ENCODE measurements around the gene DNAH10.

The DNAH10 gene

DNA sequence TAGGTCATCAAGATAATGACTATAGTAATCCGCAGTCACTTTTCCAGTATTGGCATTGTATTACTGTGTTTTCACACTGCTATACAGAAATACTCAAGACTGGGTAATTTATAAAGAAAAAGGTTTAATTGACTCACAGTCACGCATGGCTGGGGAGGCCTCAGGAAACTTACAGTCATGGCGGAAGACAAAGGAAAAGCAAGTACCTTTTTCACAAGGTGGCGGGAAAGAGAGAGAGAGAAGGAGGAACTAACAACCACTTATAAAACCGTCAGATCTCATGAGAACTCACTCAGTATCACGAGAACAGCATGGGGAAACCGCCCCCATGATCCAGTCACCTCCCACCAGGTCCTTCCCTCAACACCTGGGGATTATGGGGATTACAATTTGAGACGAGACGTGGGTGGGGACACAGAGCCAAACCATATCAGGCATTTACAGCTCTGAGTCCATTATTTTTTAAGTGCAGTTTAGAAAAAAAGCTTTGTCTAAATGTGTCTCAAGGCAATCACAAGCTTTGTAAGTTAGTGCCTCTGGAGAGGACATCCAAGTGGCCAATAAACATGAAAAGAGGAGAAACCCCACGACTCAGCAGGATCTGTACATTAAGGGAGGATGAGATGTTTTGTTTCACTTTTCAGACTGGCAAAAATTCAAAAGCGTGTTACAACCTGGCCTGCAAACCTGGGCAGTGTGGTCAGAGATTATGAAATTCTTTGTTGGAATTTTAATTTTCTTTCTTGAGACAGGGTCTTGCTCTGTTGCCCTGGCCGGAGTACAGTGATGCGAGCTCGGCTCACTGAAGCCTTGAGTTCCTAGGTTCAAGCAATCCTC is 82.0 kb downstream of the DNAH10 start:
- DNase-seq, result no peak

DNA sequence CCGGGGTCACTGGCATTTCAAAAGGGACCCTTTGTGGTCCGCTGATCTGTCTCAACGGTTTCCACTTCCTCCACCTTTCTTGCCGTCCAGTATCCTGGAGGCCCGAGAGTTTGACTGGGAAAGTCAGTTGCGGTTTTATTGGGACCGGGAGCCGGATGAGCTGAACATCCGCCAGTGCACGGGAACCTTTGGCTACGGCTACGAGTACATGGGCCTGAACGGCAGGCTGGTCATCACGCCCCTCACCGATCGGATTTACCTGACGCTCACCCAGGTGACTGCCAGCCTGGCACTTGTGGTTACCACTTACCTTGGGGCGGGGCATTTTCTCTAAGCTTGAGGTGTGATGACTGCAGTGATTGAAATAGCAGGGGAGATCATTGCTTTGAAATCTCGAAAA is 83.8 kb downstream of the DNAH10 start:
- DNase-seq, result no peak

DNA sequence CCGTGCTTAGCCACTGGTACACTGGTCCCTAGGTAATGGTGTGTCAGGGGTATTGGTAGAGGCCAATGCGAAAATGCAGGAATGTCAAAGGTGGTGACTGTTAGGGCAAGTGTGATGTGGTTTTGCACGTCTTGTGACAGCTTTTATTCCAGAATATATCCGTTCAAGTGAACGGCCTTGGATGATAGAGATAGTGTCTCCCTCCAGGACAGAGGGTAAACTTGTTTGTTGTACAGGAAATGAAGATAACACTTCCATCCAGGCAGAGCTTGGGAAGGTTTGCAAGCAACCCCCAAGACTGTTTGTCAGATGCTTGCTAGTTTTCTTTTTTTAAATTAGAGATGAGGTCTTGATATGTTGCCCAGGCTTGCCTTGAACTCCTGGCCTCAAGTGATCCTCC is 84.2 kb downstream of the DNAH10 start:
- no peak for DNase-seq

DNA sequence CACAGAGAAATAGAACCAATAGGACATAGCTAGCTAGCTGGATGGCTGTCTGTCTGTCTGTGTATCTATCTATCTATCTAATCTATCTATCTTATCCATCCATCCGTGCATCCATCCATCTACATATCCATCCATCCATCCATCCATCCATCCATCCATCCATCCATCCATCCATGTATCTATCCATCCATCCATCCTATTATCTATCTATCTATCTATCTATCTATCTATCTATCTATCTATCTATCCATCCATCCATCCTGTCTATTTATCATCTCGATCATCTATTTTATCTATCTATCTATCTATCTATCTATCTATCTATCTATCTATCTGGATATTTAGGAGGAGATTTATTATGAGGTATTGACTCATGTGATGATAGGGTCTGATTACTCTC is 84.9 kb downstream of the DNAH10 start:
- DNase-seq, result no peak

DNA sequence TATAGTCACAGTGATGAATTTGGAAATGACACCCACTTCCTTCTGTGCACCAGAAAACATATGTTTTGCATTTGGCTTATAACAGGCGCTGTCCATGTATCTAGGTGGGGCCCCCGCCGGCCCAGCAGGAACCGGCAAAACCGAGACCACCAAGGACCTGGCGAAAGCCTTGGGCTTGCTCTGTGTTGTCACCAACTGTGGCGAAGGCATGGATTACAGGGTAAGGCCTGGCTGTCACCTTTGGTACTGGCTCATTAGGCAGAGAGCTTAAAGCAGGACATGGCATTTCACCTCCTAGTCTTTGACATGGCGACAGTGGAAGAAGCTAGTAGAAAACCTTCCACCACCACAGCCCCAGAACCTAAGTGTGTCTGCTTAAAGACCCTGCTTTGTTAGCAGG is 85.8 kb downstream of the DNAH10 start:
- no peak for DNase-seq

DNA sequence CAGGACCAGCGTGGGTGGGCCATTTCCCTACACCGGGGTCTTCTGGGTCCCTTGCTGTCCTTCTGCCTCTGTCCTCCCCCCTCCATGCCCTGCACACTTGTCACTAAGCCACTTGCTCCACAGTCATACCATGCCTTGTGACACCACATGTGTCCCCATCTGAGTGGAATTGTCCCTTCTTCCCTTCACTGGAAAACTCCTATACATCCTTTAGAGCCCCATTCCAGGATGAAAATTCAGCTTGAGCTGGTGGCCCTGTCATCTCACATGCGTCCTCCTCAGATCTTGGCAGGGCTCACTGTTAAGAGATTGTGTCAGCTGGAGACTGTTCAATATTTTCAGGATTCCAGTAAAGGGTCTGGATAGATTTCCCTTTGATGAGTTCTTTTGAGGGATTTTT is 87.4 kb downstream of the DNAH10 start:
- no peak for DNase-seq

DNA sequence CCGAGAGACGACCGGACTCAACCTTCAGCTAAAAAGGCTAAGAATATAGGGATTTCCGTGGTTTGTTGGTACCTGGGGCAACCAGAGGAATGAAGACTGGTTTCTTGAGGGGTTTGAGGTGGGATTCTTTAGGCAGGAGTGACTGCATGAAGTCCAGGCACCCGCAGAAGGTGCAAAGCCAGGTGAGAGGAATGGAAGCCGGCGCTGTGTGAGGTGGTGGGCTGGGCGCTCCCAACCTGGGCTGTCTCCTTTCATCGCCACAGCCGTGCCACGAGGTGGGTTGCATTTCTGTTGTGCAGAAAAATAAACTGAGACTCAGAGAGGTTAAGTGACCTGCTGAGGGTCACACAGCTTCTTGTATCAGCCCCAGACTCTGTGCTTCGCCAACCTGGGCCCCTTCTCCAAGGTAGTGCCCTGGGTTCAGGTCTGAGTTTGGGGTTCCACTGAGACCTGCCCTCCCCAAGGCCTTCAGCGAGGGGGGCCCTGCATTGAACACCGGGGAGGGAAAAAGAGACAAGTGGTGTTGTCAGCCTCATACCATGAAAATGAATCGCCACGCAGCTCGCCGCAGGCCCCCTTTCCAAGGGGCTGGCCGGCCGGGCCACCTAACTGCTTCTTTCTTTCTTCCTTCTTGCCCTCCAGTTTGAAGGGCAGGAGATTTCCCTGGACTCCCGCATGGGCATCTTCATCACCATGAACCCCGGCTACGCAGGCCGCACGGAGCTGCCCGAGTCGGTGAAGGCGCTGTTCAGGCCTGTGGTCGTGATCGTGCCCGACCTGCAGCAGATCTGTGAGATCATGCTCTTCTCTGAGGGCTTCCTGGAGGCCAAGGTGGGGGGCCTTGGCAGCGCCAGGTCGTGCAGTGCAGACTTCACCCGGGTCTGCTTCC is 88.4 kb downstream of the DNAH10 start:
- no peak for DNase-seq

DNA sequence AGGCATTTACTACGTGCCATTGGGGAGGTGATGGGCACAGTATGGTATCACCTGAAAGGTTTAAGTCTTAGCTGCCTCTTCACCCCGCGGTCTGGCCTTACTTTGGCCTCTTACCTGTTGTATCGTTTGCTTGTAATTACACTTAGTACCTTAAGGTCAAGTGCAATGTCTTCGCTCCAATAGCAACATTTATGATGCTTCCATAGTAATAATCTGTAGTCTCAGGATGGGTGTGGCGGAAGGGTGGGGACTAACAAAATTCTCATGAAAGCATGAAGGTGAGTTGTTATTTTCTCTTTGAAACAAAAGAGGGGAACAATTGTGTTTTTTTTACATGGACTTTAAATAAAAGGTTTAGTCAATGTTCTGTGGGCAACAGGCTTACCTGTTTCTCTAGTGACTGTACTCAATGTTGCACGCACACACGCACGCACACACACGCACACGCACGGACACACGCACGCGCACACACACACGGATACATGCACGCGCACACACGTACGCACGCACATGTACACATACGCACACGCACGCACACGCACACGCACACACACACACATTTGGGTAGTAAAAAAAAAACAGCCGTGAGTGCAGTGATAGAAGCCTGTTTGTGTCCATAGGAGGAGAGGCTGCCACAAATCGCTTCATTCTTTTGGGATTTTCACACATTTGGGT is 91.4 kb downstream of the DNAH10 start:
- DNase-seq, result no peak

DNA sequence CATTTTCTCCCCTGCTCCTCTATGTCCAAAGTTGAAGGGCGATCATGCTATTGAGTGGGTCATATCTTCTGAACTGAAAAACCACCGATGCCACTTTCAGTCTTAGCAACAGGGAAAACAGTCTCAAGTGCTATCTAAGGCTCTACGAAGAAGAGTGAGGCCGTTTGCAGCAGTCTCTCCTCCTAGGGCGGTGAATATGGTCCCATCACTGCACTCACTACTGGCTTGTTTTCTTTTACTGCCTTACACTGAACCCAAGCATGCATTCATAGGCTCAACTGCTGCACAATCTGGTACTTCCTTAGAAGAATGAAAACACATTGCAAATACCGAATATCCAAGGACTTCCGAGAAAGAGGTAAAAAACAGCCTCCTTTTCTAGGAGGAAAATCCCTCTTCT is 92.1 kb downstream of the DNAH10 start:
- no peak for DNase-seq

DNA sequence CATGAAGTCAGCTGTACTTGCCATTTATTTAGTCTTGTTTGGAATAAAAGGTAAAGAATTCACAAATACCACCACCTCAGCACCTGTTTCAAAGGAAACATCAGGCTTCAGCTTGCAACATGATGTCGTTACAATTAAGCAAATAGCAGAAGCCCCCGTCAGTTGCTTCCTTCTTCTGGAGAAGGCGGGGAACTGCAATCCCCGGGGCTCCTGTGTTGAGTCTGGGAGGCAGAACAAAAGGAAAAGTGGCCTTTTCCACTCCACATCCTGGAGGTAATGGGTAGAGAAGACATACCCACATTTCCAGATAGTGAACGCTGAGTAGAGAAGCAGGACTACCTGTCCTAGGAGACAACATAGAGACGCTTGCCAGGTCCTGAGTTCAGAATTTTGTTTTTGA is 92.8 kb downstream of the DNAH10 start:
- peak in 1 of 2 donors; percentile 5 for DNase-seq

DNA sequence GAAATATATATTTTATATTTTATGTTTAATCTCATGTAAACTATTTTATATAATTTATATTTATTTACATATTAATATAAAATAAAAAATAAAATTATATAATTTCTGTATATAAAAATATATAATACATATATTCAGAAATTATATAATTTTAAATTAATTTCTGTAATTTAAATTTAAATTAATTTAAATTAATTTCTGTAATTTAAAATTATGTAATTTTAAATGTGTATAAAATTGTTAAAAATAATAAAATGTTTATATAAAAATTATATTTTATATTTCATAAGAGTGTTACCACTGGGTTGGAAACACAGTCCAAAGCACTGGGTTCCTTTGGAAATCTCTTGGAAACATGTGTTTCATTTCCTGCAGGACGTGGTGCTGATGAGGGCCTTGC is 94.6 kb downstream of the DNAH10 start:
- DNase-seq, result no peak

DNA sequence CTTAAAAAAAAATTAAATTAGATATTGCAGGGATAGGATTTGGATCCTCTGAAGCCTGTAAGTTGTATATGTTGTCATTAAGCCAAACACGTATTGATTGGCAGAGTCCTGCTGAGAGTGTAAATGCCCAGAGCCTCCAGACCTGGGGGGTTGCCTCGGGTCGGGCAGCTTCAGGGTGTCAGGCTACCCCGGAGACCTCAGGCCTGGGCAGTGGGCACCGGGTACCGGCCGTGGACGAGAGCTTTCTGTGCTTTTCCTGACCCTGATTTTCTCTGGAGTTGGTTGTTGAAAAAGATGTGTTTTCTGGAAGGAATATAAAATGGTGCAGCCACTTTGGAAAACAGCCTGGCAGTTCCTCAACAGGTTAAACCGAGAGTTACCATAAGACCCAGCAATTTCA is 96.1 kb downstream of the DNAH10 start:
- no peak for DNase-seq

DNA sequence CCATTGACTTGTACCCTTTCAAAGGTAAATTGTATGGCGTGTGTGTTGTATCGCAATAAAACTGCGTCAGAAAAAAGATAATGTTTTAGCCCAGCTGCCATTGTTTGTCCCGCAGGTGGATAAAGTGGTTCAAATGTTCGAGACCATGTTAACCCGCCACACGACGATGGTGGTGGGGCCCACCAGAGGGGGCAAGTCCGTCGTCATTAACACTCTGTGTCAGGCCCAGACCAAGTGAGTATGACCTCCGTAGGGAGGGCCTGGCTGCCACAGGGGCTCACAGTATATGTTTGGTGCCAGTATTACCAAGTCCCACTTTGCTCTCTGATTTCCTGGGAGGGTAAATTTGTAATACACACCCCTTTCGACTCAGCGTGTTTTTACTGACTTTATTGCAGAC is 96.9 kb downstream of the DNAH10 start:
- no peak for DNase-seq

DNA sequence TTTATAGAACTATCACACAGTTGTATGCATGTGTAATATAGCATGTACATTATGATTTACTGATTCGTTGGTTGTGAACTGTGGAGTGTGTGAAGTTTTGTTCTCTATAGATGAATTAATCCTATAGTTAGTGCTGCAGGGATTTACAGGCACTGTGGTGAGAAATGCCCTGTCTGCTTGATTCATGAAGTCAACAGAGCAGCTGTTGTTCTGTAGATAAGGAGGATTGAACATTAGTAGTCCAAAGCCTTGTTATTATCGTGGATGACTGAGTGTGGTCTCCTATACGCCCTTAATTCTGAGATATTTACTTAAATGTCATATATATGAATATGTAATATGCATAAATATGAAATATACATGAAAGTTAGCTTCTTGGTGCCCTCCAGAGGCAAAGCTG is 98.3 kb downstream of the DNAH10 start:
- DNase-seq, result no peak

DNA sequence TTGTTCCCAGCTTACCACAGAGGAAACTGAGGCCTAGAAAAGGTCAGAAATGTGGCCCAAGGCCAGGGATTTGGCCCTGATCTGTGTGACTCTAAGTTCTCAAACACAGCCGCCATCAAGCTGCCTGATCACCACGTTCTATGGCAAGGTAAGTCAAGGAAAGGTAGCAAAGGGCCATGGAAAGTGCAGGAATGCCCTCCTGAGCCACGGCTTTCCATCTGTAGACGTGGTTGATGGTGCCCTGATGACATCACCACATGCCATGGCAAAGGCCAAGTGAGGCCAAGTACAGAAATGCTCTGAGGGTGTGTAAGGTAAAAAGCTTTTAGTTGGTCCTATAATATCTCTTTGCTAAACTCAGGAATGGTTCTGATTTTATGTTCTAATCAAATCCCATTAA is 99.3 kb downstream of the DNAH10 start:
- no peak for DNase-seq

DNA sequence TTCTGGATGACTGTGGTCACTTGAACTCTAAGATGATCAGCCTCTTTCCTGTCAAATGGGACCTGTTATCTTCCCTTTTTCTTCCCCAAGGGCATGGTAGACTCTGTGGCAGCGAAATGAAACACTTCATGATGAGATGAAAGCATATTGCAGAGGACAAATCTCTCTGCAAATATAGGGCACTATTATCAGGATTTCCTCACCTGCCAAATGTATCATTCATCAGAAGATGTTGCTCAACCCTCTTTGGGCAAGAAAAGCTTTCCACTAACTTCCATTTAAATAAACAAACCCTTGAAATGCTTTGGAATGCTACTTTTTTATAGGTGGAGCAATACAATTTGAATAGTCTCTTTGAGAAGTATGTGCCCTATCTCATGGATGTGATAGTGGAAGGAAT is 105.0 kb downstream of the DNAH10 start:
- no peak for DNase-seq

DNA sequence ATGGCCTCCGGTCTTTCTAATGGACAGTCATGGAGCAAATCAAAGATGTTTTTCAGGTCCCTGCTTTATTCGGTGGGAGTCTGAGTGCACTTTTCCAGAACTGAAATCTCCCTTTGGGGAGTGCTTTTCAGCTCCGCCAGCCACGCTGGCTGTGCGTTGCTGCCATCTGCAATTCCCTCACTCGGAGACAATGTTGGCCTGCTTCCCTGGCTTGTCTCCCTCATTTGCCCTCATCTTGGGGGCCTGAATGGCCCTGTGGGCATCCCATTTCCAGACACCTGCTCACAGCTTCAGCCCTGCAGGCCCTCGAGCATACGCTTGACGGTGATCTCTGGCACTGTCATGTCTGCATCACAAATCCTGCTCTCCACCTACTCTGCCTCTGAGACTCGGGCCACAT is 106.7 kb downstream of the DNAH10 start:
- DNase-seq, result no peak

DNA sequence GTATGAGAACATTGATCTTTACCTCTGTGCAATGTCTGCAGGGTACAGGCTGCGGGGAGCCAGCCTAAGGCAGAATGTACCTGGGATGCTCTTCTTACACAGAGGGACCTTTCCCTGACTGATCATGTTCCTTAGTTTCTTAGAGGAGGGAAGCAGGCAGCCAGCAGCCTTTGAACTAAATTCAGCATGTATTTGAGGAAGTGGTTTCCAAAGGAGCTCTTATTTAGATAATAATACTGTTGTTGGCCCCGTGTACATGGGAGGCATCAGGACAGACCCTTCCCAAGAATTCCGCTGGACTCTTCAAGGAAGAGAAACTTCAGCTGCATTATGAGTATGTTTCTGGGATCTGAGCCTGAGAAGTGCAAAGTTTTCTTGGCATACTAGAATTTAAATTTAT is 111.7 kb downstream of the DNAH10 start:
- DNase-seq, result peak in 1 of 2 donors; percentile 29

DNA sequence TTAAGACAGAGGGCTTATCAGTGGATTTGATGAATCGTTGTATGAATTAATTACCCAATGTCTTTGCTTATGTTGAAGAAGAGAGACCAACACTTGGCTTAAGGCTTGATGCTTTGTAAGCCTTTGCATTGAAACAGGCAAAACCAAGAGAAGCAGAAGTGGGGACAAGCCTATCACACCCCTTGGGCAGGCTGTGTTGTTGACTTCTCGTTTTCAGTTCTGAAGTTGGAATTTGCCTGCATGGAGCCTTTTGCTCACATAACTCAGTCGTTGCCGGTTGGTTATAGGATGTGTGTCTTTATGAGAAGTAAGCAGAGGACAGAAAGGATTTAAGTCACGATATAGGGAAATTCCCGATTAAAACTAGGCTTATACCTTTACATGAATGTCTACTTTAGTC is 115.9 kb downstream of the DNAH10 start:
- DNase-seq, result peak; percentile 41 to 58

DNA sequence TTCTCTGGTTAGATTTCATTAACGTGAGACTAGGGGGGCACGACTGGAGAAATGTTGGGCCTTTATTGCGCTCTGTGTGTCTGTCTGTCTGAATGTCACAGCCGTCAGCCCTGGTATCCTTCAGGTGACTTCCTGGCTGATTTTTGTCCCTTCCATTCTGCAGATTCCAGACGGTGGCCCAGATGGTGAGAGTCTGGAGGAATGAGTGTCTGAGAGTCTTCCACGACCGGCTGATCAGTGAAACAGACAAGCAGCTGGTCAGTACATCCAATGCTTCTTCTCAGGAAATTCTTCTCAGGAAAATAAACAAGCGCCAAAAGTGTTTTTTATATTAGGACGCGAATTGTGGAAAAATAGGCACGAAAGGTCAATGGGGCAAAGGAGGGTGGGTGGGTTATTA is 117.0 kb downstream of the DNAH10 start:
- DNase-seq, result no peak

DNA sequence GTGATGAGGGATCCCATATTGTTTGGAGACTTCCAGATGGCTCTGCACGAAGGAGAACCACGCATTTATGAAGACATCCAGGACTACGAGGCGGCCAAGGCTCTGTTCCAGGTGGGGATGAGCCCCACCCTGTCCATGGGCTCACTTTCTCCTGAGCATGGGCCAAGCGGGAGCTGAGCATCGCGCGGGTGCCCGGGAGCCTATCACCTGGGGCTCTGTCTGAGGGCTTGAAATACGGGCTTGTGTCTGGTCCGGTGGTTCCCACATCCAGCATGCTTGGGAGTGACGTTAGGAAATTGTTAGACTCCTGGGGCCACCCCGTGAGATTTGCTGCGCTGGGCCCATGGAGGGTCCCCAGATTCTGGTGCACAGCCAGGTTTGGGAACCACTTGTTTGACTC is 117.6 kb downstream of the DNAH10 start:
- no peak for DNase-seq

DNA sequence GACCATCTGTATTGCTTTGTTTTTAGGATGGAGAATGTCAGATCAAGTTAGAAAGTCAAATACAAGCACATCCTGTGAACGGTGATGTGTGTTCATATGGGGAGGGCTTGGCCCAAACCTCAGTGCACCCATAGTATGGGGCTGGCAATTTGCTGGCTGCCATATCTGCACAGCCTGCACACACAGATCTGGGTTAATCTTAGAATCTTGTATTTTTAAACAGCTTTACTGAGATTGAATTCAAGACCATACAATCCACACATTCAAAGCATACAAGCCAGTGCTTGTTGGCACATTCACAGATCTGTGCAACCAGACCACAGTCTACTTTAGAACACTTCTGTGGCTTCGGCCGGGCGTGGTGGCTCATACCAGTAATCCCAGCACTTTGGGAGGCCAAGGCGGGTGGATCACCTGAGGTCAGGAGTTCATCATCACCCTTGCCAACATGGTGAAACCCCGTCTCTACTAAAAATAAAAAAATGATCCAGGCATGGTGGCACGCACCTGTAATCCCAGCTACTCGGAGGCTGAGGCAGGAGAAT is 120.1 kb downstream of the DNAH10 start:
- DNase-seq, result no peak

DNA sequence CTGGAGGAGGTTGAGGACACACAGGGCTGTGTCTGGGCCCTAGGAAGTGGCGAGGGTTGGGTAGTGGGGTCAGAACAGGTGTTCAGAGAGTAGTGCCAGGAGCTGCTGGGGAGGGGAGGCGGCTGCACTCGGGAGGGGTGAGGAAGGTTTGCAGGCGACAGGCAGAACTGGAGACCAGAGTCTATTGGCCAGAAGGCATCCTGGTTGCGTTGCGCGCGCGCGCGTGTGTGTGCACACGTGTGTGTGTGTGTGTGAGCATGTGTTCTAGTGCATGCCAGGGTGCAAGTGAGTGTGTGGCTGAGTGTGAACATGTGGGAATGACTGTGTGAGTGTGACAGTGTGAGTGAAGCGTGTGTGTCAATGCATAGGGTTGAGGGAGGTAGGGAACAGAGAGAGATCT is 124.2 kb downstream of the DNAH10 start:
- no peak for DNase-seq

All from inflammatory macrophage (primary cell).